OCI-LY1 (cell line): ENCODE measurements around the gene ZNF530.

Experiments used
- H2AFZ ChIP-seq: fragments of 200-600 bp; sonication (generic), shearing (Covaris generic); 2 replicates; pipeline ENCODE4 v1.6.0; 2014; ENCODE audit warnings: antibody characterized with exemption, mild to moderate bottlenecking, low read length
- H3F3A ChIP-seq: fragments of 200-600 bp; sonication (generic), shearing (Covaris generic); 2 replicates; pipeline ENCODE4 v1.6.0; 2014; ENCODE audit warnings: mild to moderate bottlenecking, antibody characterized with exemption, low read length, moderate library complexity; ENCODE audit not compliant: insufficient read depth
- H3K27ac ChIP-seq: fragments of 200-600 bp; sonication (generic); 2 replicates; pipeline ENCODE4 v1.5.1; 2014; ENCODE audit warnings: low read length, mixed run types, mild to moderate bottlenecking, low read depth; ENCODE audit not compliant: poor library complexity, severe bottlenecking
- H3K27me3 ChIP-seq: fragments of 200-600 bp; sonication (generic); 2 replicates; pipeline ENCODE4 v1.6.0; 2014; ENCODE audit warnings: antibody characterized with exemption, mild to moderate bottlenecking, low read length, moderate library complexity; ENCODE audit not compliant: insufficient read depth
- H3K36me3 ChIP-seq: fragments of 200-600 bp; sonication (generic); 2 replicates; pipeline ENCODE4 v1.6.1; 2014; ENCODE audit warnings: mild to moderate bottlenecking, antibody characterized with exemption, low read length, moderate library complexity, mixed read lengths; ENCODE audit not compliant: insufficient read depth
- H3K4me1 ChIP-seq: fragments of 200-600 bp; sonication (generic); 2 replicates; pipeline ENCODE4 v1.5.1; 2014; ENCODE audit warnings: mild to moderate bottlenecking, low read length, moderate library complexity; ENCODE audit not compliant: insufficient read depth, severe bottlenecking
- H3K4me2 ChIP-seq: fragments of 200-600 bp; sonication (generic), shearing (Covaris generic); 2 replicates; pipeline ENCODE4 v1.6.1; 2014; ENCODE audit warnings: low read length
- H3K4me3 ChIP-seq: fragments of 200-600 bp; sonication (generic); 2 replicates; pipeline ENCODE4 v1.5.1; 2014; ENCODE audit warnings: low read length, low read depth, mild to moderate bottlenecking, mixed read lengths; ENCODE audit not compliant: poor library complexity, severe bottlenecking
- H3K79me2 ChIP-seq: fragments of 200-600 bp; shearing (Covaris generic); 2 replicates; pipeline ENCODE4 v1.6.1; 2016; ENCODE audit warnings: mixed run types, low read length, mixed read lengths; ENCODE audit not compliant: insufficient read depth
- H3K9ac ChIP-seq: fragments of 200-600 bp; sonication (generic), shearing (Covaris generic); 2 replicates; pipeline ENCODE4 v1.6.1; 2014; ENCODE audit warnings: mild to moderate bottlenecking, low read length, mixed read lengths
- H3K9me2 ChIP-seq: fragments of 200-600 bp; sonication (generic), shearing (Covaris generic); 2 replicates; pipeline ENCODE4 v1.6.1; 2014; ENCODE audit warnings: low read depth, mild to moderate bottlenecking, low read length, mixed read lengths
- H3K9me3 ChIP-seq: fragments of 200-600 bp; shearing (Covaris generic); 2 replicates; pipeline ENCODE4 v1.6.1; 2014; ENCODE audit warnings: low read length, mixed read lengths
- H4K20me1 ChIP-seq: fragments of 200-600 bp; sonication (generic), shearing (Covaris generic); 2 replicates; pipeline ENCODE4 v1.6.0; 2016; ENCODE audit warnings: mild to moderate bottlenecking, low read length; ENCODE audit not compliant: insufficient read depth
- EZH2 ChIP-seq: fragments of 200-600 bp; sonication (generic), shearing (Covaris generic); IDR thresholded peaks from 2 replicates; pipeline ENCODE4 v1.8.0; 2017; ENCODE audit warnings: borderline replicate concordance, mixed run types, mild to moderate bottlenecking, antibody characterized with exemption, low read length, moderate library complexity, mixed read lengths
- TF ChIP-seq, protein P1 (sequence below): fragments of 200-600 bp; sonication (generic), shearing (Covaris generic); IDR thresholded peaks from 2 replicates; pipeline ENCODE4 v1.5.1; 2017; ENCODE audit warnings: mild to moderate bottlenecking, antibody characterized with exemption, low read length, moderate library complexity, mixed read lengths

The ZNF530 gene

DNA sequence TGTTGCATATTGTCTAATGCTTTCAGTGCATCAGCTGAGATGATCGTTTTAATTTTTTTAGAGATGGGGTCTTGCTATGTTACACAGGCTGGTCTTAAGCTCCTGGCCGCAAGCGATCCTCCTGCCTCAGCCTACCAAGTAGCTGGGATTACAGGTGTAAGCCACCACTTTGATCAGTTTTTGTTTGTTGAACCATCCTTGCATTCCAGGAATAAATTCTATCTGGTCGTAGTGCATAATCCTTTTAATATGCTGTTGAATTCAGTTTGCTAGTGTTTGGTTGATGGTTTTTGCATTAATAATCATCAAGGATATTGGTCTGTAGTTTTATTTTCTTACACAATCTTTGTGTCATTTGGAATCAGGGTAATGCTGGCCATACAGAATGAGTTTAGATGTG lies 37.7 kb downstream of the ZNF530 start:
- H3K9me2 ChIP-seq = no peaks in the 10 kb centered on the region
- TF ChIP-seq, protein P1, sequence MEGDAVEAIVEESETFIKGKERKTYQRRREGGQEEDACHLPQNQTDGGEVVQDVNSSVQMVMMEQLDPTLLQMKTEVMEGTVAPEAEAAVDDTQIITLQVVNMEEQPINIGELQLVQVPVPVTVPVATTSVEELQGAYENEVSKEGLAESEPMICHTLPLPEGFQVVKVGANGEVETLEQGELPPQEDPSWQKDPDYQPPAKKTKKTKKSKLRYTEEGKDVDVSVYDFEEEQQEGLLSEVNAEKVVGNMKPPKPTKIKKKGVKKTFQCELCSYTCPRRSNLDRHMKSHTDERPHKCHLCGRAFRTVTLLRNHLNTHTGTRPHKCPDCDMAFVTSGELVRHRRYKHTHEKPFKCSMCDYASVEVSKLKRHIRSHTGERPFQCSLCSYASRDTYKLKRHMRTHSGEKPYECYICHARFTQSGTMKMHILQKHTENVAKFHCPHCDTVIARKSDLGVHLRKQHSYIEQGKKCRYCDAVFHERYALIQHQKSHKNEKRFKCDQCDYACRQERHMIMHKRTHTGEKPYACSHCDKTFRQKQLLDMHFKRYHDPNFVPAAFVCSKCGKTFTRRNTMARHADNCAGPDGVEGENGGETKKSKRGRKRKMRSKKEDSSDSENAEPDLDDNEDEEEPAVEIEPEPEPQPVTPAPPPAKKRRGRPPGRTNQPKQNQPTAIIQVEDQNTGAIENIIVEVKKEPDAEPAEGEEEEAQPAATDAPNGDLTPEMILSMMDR = no peak
- TF ChIP-seq EZH2 = no peak
- no peak overlapping the region for H3K4me3 ChIP-seq
- peaks cover 12% of the 10 kb centered on the region for H3K4me1 ChIP-seq
- no peaks in the 10 kb centered on the region for H4K20me1 ChIP-seq
- H3K27me3 ChIP-seq = no peaks in the 10 kb centered on the region
- H3K27ac ChIP-seq = no peak overlapping the region
- no peaks in the 10 kb centered on the region for H3F3A ChIP-seq
- peaks cover 77% of the 10 kb centered on the region for H3K36me3 ChIP-seq
- peaks cover 38% of the 10 kb centered on the region for H3K9me3 ChIP-seq
- no peak overlapping the region for H3K4me2 ChIP-seq
- H3K79me2 ChIP-seq = 0 out of 2 replicates have a peak, but pooled peaks cover 5% of the 10 kb centered on the region
- H2AFZ ChIP-seq = no peak overlapping the region
- no peak overlapping the region for H3K9ac ChIP-seq

DNA sequence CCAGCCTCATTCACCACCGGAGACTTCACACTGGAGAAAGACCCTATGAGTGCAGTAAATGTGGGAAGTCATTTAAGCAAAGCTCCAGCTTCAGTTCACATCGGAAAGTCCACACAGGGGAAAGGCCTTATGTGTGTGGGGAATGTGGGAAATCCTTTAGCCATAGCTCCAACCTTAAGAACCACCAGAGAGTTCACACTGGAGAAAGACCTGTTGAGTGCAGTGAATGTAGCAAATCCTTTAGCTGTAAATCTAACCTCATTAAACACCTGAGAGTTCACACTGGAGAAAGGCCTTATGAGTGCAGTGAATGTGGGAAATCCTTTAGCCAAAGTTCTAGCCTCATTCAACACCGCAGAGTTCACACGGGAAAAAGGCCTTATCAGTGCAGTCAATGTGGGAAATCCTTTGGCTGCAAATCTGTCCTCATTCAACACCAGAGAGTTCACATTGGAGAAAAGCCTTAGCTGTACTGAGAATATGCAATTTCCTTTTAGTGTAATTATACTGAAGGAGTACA lies 42.1 kb downstream of the ZNF530 start:
- no peaks in the 10 kb centered on the region for H4K20me1 ChIP-seq
- H3K4me2 ChIP-seq = no peak overlapping the region
- no peaks in the 10 kb centered on the region for H3K9me2 ChIP-seq
- H3K4me1 ChIP-seq = no peaks in the 10 kb centered on the region
- peaks cover 64% of the 10 kb centered on the region for H3K36me3 ChIP-seq
- H3F3A ChIP-seq = no peaks in the 10 kb centered on the region
- TF ChIP-seq EZH2 = no peak
- TF ChIP-seq, protein P1 = no peak
- no peak overlapping the region for H3K27ac ChIP-seq
- H3K9ac ChIP-seq = no peak overlapping the region
- no peak overlapping the region for H2AFZ ChIP-seq
- no peak overlapping the region for H3K4me3 ChIP-seq
- no peaks in the 10 kb centered on the region for H3K79me2 ChIP-seq
- no peaks in the 10 kb centered on the region for H3K27me3 ChIP-seq
- peaks cover 43% of the 10 kb centered on the region for H3K9me3 ChIP-seq

DNA sequence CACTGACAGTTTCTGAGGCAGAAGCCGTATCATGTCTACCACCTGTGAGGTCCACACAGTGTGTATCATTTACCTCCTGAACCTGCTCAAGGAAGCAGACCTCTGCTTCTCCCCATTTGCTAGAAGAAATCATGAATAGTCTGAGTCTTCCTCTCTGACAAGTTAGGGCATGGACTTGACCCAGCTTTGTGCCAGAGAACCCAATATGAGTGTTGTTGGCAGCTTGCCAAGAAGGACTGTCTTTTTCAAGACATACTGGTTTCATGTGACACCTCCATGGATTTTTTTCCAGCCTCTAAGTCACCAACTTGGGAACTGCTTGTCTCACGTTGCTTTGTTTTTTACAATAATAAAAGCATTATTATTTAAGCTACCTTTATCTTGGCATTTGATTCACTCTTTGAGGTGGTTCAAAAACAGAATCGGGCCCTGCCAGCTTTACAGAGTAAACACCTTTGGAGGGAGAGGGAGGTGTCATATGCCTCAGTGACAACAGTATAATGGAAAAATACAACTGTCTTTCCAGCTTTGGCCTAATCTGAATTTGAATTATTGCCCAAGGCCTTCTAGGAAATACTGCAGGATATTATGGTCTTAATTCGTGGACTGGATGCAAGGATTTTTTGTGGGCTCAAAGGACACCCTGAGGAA lies 42.8 kb downstream of the ZNF530 start:
- peaks cover 57% of the 10 kb centered on the region for H3K36me3 ChIP-seq
- TF ChIP-seq, protein P1 = no peak
- TF ChIP-seq EZH2 = no peak

More for the DNA sequence above, 42.8 kb downstream of the ZNF530 start:
- Histone ChIP-seq H3K79me2 (no peaks in the 10 kb centered on the region), H3F3A (no peaks in the 10 kb centered on the region), H3K4me1 (no peaks in the 10 kb centered on the region), H3K27me3 (no peaks in the 10 kb centered on the region), H4K20me1 (no peaks in the 10 kb centered on the region), H3K9ac (no peak overlapping the region), H3K9me2 (no peaks in the 10 kb centered on the region), H3K4me3 (no peak overlapping the region), H3K4me2 (no peak overlapping the region), H3K9me3 (peaks cover 38% of the 10 kb centered on the region), H2AFZ (no peak overlapping the region), H3K27ac (no peak overlapping the region)
